ENCODE results near the gene DCST2. TPM values are rescaled to one million over a fixed set of nuclear protein-coding genes. Genes with fewer than 3 reads are reported as not detected.

Gene DCST2
- total and polyA plus RNA-seq, 9 of the 15 experiments (the other 6 are each of a cell fraction or from before 2014, with no cell fraction given), result 0.09 to 0.49 (median 0.11) TPM; not detected in 3

- TF ChIP-seq MNT (conservative IDR thresholded peaks at IDR 0.05), result no peak
- no peak for TF ChIP-seq CBX3 (IDR thresholded peaks at IDR 0.05; ENCODE audit: borderline replicate concordance in 1 of 2, low read length in 2 of 2)
- TF ChIP-seq RNF2 (IDR thresholded peaks at IDR 0.05), result no peak
- TF ChIP-seq ATF3 (IDR thresholded peaks at IDR 0.05), result peak; percentile 33; the same call in 1 of the 2 replicates
- no peak for TF ChIP-seq ATF3 (CRISPR knock-in tag; conservative IDR thresholded peaks at IDR 0.05)
- no peak for TF ChIP-seq HOXB6 (CRISPR knock-in tag; IDR thresholded peaks at IDR 0.05; ENCODE audit: borderline replicate concordance)
- no peak for TF ChIP-seq ZNF408 (CRISPR knock-in tag; IDR thresholded peaks at IDR 0.05; ENCODE audit: low read depth)
- TF ChIP-seq ZNF398 (CRISPR knock-in tag; IDR thresholded peaks at IDR 0.05), result no peak
- TF ChIP-seq BCOR (IDR thresholded peaks at IDR 0.05), result no peak
- no peak for TF ChIP-seq STAT5A (IDR thresholded peaks at IDR 0.05; ENCODE audit: borderline replicate concordance, low read length)
- no peak for TF ChIP-seq YY1 (IDR thresholded peaks at IDR 0.05; ENCODE audit: borderline replicate concordance in 1 of 3, control insufficient read depth in 1 of 3, extremely low read depth in 1 of 3, insufficient read depth in 3 of 3, insufficient read length in 1 of 3, insufficient replicate concordance in 2 of 3, low read depth in 1 of 3, low read length in 2 of 3)
- no peak for TF ChIP-seq ZNF655 (CRISPR knock-in tag; IDR thresholded peaks at IDR 0.05)
- peak; percentile 60; the same call in 1 of the 2 replicates for TF ChIP-seq SMAD4 (CRISPR knock-in tag; conservative IDR thresholded peaks at IDR 0.05)
Observed at GRCh38 chr1:155048449-155049334, 15.1 kb upstream of the DCST2 start (continued).

Data from K562 (cell line).